Left lung (tissue), 10 donors: ENCODE data around the gene ZER1. TPM values are rescaled to one million over a fixed set of nuclear protein-coding genes. Genes with fewer than 3 reads are reported as not detected.
"Not testable (repeated sequence)": the region's sequence is repeated elsewhere in the genome, so short reads cannot be mapped to it uniquely, and the experiment has no call there.

Experiments used
- ATAC-seq: fragments of 200-7000 bp; cut with Tn5 transposase; one replicate; pipeline ENCODE4 v1.9.1; 2020; ENCODE audit warnings: moderate library complexity
- DNase-seq, 4 donors: peaks; one replicate each; pipeline ENCODE4 v3.0.0-alpha.2; 2013 to 2020
- H3K27ac ChIP-seq, 2 donors: fragments of 200-600 bp; sonication (generic) in 1 of 2; one replicate each; pipeline versions ENCODE4 v1.5.0 to v1.8.0; 2020 to 2021
- H3K27me3 ChIP-seq, 2 donors: fragments of 200-600 bp; sonication (generic) in 1 of 2; one replicate each; pipeline versions ENCODE4 v1.5.0 to v1.8.0; 2020 to 2021
- H3K36me3 ChIP-seq, 2 donors: fragments of 200-600 bp; sonication (generic) in 1 of 2; one replicate each; pipeline versions ENCODE4 v1.5.0 to v1.8.0; 2020 to 2021
- H3K4me1 ChIP-seq, 2 donors: fragments of 200-600 bp; one replicate each; pipeline ENCODE4 v1.8.0; 2021
- H3K4me3 ChIP-seq, 2 donors: fragments of 200-600 bp; sonication (generic) in 1 of 2; one replicate each; pipeline versions ENCODE4 v1.5.0 to v1.8.0; 2020 to 2021; ENCODE audit warnings: mild to moderate bottlenecking in 1 of 2
- H3K9me3 ChIP-seq, 2 donors: fragments of 200-600 bp; sonication (generic) in 1 of 2; one replicate each; pipeline versions ENCODE4 v1.5.0 to v1.8.0; 2020 to 2021
- CTCF ChIP-seq, 2 donors: fragments of 200-600 bp; sonication (generic) in 1 of 2; IDR thresholded peaks; one replicate each; pipeline versions ENCODE4 v1.5.0 to v1.8.0; 2021; ENCODE audit warnings: antibody characterized with exemption in 2 of 2
- intact Hi-C, 2 donors: fragments of 100-400 bp; cut with DNase I; formaldehyde crosslinking; loops; one replicate each; pipeline versions ENCODE4 v1.11.2 to v1.14.2; 2022
- polyA plus RNA-seq, 6 donors: library from polyadenylated mRNA; unstranded; fragments of 120-200 nt; gene quantifications; one replicate each; pipeline ENCODE4 v1.2.1, GENCODE V29; 2013; ENCODE audit not compliant: insufficient read length in 6 of 6
- total RNA-seq, 2 donors: library from RNA; stranded (reverse); fragmentation: NEBNext Ultra II Directional; extraction: Animal tissue kit (Norgen Biotek cat#: 25700); gene quantifications; one replicate each; pipeline ENCODE4 v1.2.1, GENCODE V29; 2021
- donor health status: DM: no; HTN: yes; CAD: no.
- donor health status: DM: no; HTN: no; CAD: no.

ZER1 gene
- total and polyA plus RNA-seq, 8 donors, result 26.7 to 37.3 (median 30.2) TPM

GRCh38 chr9:128800061-128800460 is 28.3 kb upstream of the ZER1 start:
- TF ChIP-seq CTCF (IDR thresholded peaks at IDR 0.05), result no peak
- ATAC-seq (no peak), DNase-seq (no peak)
- H3K27ac ChIP-seq, result no peak overlapping the region
- H3K36me3 ChIP-seq, result peaks cover 3 to 98% of the 10 kb centered on the region in 2 donors
- H3K4me3 ChIP-seq, result no peak overlapping the region
- no peaks in the 10 kb centered on the region for H3K27me3 ChIP-seq
- H3K9me3 ChIP-seq, result no peaks in the 10 kb centered on the region
- no peaks in the 10 kb centered on the region for H3K4me1 ChIP-seq
- intact Hi-C loops, result no loop called here

- ATAC-seq (no peak), DNase-seq (peak in 1 of 4 donors; percentile 17)
- no peak for TF ChIP-seq CTCF (IDR thresholded peaks at IDR 0.05)
- peaks cover 3 to 98% of the 10 kb centered on the region in 2 donors for H3K36me3 ChIP-seq
- no peak overlapping the region for H3K27ac ChIP-seq
- intact Hi-C loops, result no loop called here
- no peaks in the 10 kb centered on the region for H3K9me3 ChIP-seq
- H3K4me3 ChIP-seq, result no peak overlapping the region
- no peaks in the 10 kb centered on the region for H3K27me3 ChIP-seq
- no peaks in the 10 kb centered on the region for H3K4me1 ChIP-seq
These were observed 27.2 kb upstream of the ZER1 start for GRCh38 chr9:128798896-128799295.

- H3K27ac ChIP-seq, H3K27me3 ChIP-seq, H3K4me3 ChIP-seq, H3K4me1 ChIP-seq, DNase-seq, H3K9me3 ChIP-seq, intact Hi-C loops, ATAC-seq: not testable (repeated sequence)
- peaks cover 3 to 97% of the 10 kb centered on the region in 2 donors for H3K36me3 ChIP-seq
These were observed 23.2 kb upstream of the ZER1 start for GRCh38 chr9:128794961-128795360.

- no peak for ATAC-seq
- H3K36me3 ChIP-seq, result peaks cover 3 to 79% of the 10 kb centered on the region in 2 donors
- H3K27ac ChIP-seq, result no peak overlapping the region
- intact Hi-C loops, result no loop called here
- no peaks in the 10 kb centered on the region for H3K9me3 ChIP-seq
- no peaks in the 10 kb centered on the region for H3K27me3 ChIP-seq
- TF ChIP-seq CTCF (IDR thresholded peaks at IDR 0.05), result no peak
- no peak overlapping the region for H3K4me3 ChIP-seq
- H3K4me1 ChIP-seq, result peaks cover 4 to 9% of the 10 kb centered on the region in 2 donors
- no peak for DNase-seq
These were observed 21.4 kb upstream of the ZER1 start for GRCh38 chr9:128792978-128793686.

GRCh38 chr9:128792134-128792533 is 20.4 kb upstream of the ZER1 start:
- Histone ChIP-seq H3K9me3 (no peaks in the 10 kb centered on the region), H3K27ac (no peak overlapping the region), H3K27me3 (no peaks in the 10 kb centered on the region), H3K36me3 (peaks cover 2 to 69% of the 10 kb centered on the region in 2 donors), H3K4me1 (peaks cover 7 to 15% of the 10 kb centered on the region in 2 donors), H3K4me3 (no peak overlapping the region)
- DNase-seq, result no peak
- TF ChIP-seq CTCF (IDR thresholded peaks at IDR 0.05), result no peak
- intact Hi-C loops, result no loop called here
- ATAC-seq, result no peak

- DNase-seq, result peak in 1 of 4 donors; percentile 71
- Histone ChIP-seq H3K4me3 (no peak overlapping the region), H3K9me3 (no peaks in the 10 kb centered on the region), H3K36me3 (peaks cover 0 to 53% of the 10 kb centered on the region in 2 donors), H3K27ac (no peak overlapping the region), H3K27me3 (no peaks in the 10 kb centered on the region), H3K4me1 (peaks cover 7 to 22% of the 10 kb centered on the region in 2 donors)
- ATAC-seq, result no peak
- intact Hi-C loops, result no loop called here
- no peak for TF ChIP-seq CTCF (IDR thresholded peaks at IDR 0.05)
These were observed 18.8 kb upstream of the ZER1 start for GRCh38 chr9:128790536-128790935.
